ENCODE data around the gene RIC8B.

Gene RIC8B

DNA sequence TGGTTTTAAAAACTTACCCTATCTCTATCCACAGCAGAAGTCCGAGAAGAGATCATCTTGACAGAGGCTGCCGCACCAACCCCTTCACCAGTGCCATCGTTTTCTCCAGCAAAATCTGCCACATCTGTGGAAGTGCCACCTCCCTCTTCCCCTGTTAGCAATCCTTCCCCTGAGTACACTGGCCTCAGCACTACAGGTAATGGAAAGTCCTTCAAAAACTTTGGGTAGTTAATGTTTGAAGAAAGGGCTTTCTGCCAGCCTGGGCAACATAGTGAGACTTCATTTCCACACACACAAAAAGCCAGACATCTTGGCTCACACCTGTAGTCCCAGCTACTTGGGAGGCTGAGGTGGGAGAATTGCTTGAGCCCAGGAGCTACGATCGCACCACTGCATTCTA, 41.6 kb upstream of the RIC8B start:
- H2BK15ac ChIP-seq (ENCODE audit: low read length): no peak overlapping the region
- peaks cover 0 to 99% of the 10 kb centered on the region in 2 donors for H3K36me3 ChIP-seq (replicated peaks in 1 of 2; ENCODE audit: control insufficient read depth in 2 of 2, insufficient read depth in 2 of 2, low read length in 2 of 2)
- WGBS, 2 donors (ENCODE audit: extremely low coverage in 2 of 2, insufficient read length in 2 of 2, insufficient replicate concordance in 1 of 2): no CpG with 5 or more reads among the region's 5 CpGs

DNA sequence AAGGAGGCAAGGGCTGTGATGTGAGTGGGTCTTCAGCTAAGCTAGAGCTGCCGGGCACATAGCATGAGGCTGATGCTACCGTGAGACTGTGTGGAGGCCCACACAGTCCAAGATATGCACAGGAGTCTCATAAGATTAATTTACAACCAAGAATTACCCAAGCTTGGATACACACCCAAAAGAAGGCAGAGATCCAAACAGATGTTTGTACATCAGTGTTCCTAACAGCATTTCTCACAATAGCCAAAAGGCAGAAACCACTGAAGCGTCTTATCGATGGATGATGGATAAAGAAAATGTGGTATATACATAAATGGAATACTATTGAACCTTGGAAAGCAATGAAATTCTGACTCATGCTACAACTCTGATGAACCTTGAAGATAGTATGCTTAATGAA, 40.8 kb upstream of the RIC8B start:
- no peak overlapping the region for H2AK5ac ChIP-seq (ENCODE audit: low read depth, low read length)
- H4K91ac ChIP-seq (ENCODE audit: low read depth, low read length, poor library complexity): no peak overlapping the region
- no peak overlapping the region for H2BK12ac ChIP-seq (ENCODE audit: low read length)
- H3K79me1 ChIP-seq (ENCODE audit: low read depth, low read length): no peaks in the 10 kb centered on the region
- H3K23ac ChIP-seq (ENCODE audit: low read depth, low read length, poor library complexity): no peak overlapping the region
- H3K14ac ChIP-seq (ENCODE audit: low read length): no peak overlapping the region
- H3K4me1 ChIP-seq (ENCODE audit: control insufficient read depth in 2 of 2, insufficient read depth in 1 of 2, low read depth in 1 of 2, low read length in 2 of 2): no peaks in the 10 kb centered on the region
- DNase-seq (ENCODE audit: low spot score): no peak
- H3K4me2 ChIP-seq (ENCODE audit: insufficient read depth, low read length, poor library complexity, severe bottlenecking): no peak overlapping the region
- H3K27me3 ChIP-seq (ENCODE audit: control insufficient read depth in 3 of 3, insufficient read depth in 3 of 3, low read depth in 1 of 3, low read length in 3 of 3): no peaks in the 10 kb centered on the region
- no peak overlapping the region for H3K4ac ChIP-seq (ENCODE audit: low read length)
- H2BK15ac ChIP-seq (ENCODE audit: low read length): no peak overlapping the region
- no peak overlapping the region for H3K27ac ChIP-seq (replicated peaks; ENCODE audit: low read length)
- H2BK5ac ChIP-seq (ENCODE audit: low read length): no peak overlapping the region
- no peak overlapping the region for H2BK120ac ChIP-seq (ENCODE audit: low read depth, low read length)
- H3K9me3 ChIP-seq (replicated peaks in 1 of 2; ENCODE audit: control insufficient read depth in 2 of 2, insufficient read depth in 1 of 2, low read depth in 1 of 2, low read length in 2 of 2): peaks cover 0 to 2% of the 10 kb centered on the region in 2 donors
- H2AFZ ChIP-seq (ENCODE audit: low read length): no peak overlapping the region
- H4K8ac ChIP-seq (ENCODE audit: low read depth, low read length): no peak overlapping the region
- no peak overlapping the region for H3K18ac ChIP-seq (ENCODE audit: low read length)
- no peak overlapping the region for H3K9ac ChIP-seq (ENCODE audit: low read depth, low read length, poor library complexity)
- H3K36me3 ChIP-seq (replicated peaks in 1 of 2; ENCODE audit: control insufficient read depth in 2 of 2, insufficient read depth in 2 of 2, low read length in 2 of 2): peaks cover 0 to 99% of the 10 kb centered on the region in 2 donors
- no CpG with 5 or more reads among the region's 4 CpGs for WGBS, 2 donors (ENCODE audit: extremely low coverage in 2 of 2, insufficient read length in 2 of 2, insufficient replicate concordance in 1 of 2)
- H3K4me3 ChIP-seq (ENCODE audit: low read length in 2 of 2): no peak overlapping the region

More for the DNA sequence above, 41.6 kb upstream of the RIC8B start:
- no peak overlapping the region for H4K91ac ChIP-seq (ENCODE audit: low read depth, low read length, poor library complexity)
- no peaks in the 10 kb centered on the region for H3K4me1 ChIP-seq (ENCODE audit: control insufficient read depth in 2 of 2, insufficient read depth in 1 of 2, low read depth in 1 of 2, low read length in 2 of 2)
- no peak for DNase-seq (ENCODE audit: low spot score)
- no peak overlapping the region for H3K4me2 ChIP-seq (ENCODE audit: insufficient read depth, low read length, poor library complexity, severe bottlenecking)
- no peak overlapping the region for H3K23ac ChIP-seq (ENCODE audit: low read depth, low read length, poor library complexity)
- no peak overlapping the region for H3K4me3 ChIP-seq (ENCODE audit: low read length in 2 of 2)
- H3K14ac ChIP-seq (ENCODE audit: low read length): no peak overlapping the region
- no peak overlapping the region for H3K18ac ChIP-seq (ENCODE audit: low read length)
- no peaks in the 10 kb centered on the region for H3K79me1 ChIP-seq (ENCODE audit: low read depth, low read length)
- no peak overlapping the region for H2BK12ac ChIP-seq (ENCODE audit: low read length)
- H3K27ac ChIP-seq (replicated peaks; ENCODE audit: low read length): no peak overlapping the region
- no peaks in the 10 kb centered on the region for H3K27me3 ChIP-seq (ENCODE audit: control insufficient read depth in 3 of 3, insufficient read depth in 3 of 3, low read depth in 1 of 3, low read length in 3 of 3)
- no peak overlapping the region for H2AFZ ChIP-seq (ENCODE audit: low read length)
- no peak overlapping the region for H2AK5ac ChIP-seq (ENCODE audit: low read depth, low read length)
- H3K9ac ChIP-seq (ENCODE audit: low read depth, low read length, poor library complexity): no peak overlapping the region
- H3K4ac ChIP-seq (ENCODE audit: low read length): no peak overlapping the region
- peaks cover 0 to 2% of the 10 kb centered on the region in 2 donors for H3K9me3 ChIP-seq (replicated peaks in 1 of 2; ENCODE audit: control insufficient read depth in 2 of 2, insufficient read depth in 1 of 2, low read depth in 1 of 2, low read length in 2 of 2)
- no peak overlapping the region for H4K8ac ChIP-seq (ENCODE audit: low read depth, low read length)
- H2BK5ac ChIP-seq (ENCODE audit: low read length): no peak overlapping the region
- no peak overlapping the region for H2BK120ac ChIP-seq (ENCODE audit: low read depth, low read length)

DNA sequence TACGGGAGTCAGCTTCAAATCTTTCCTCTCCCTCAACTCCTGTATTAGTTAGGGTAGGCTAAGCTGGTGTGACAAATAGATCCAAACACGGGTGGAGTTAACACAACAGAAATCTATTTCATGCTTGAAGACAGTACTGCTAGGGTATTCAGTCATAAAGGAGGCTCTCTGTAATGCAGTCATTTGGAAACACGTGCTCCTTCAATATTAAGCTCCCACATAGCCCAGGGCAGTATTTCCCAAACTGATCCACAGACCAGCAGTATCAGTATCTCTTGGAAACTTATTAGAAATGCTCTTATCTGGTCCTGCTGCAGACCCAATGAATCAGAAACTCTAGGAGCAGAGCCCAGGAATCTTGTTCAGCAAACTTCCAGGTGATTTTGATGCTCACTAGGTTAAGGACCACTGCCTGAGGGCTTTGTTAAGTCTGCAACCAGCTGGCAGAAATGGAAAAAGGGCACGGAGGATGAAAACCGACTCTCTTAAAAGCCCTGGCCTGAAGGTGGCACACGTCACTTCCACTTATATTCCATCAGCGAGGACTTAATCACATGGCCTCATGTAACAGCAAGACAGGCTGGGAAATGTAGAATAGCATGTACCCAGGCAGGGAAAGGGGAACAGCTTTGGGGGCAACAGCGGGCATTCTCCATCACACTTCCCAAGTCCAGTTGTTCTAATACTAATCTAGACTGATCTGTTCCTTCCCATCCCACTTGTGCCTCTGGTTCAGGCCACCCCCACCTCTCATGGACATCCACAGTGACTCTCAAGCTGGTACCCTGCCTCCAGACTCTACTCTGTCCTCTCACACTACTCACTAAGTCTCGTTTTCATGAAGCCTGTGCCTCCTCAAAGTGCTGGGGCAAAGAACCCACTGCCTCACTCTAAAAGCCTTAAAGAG, 38.2 kb upstream of the RIC8B start:
- H3K27ac ChIP-seq (replicated peaks; ENCODE audit: low read length): no peak overlapping the region
- peaks cover 0 to 99% of the 10 kb centered on the region in 2 donors for H3K36me3 ChIP-seq (replicated peaks in 1 of 2; ENCODE audit: control insufficient read depth in 2 of 2, insufficient read depth in 2 of 2, low read length in 2 of 2)
- no peak overlapping the region for H2AK5ac ChIP-seq (ENCODE audit: low read depth, low read length)
- no peak for DNase-seq (ENCODE audit: low spot score)
- H3K23ac ChIP-seq (ENCODE audit: low read depth, low read length, poor library complexity): no peak overlapping the region
- no peak overlapping the region for H4K8ac ChIP-seq (ENCODE audit: low read depth, low read length)
- peak overlapping the region in 1 of 2 donors; percentile 42 for H3K4me3 ChIP-seq (ENCODE audit: low read length in 2 of 2)
- no peak overlapping the region for H3K14ac ChIP-seq (ENCODE audit: low read length)
- H3K27me3 ChIP-seq (ENCODE audit: control insufficient read depth in 3 of 3, insufficient read depth in 3 of 3, low read depth in 1 of 3, low read length in 3 of 3): no peaks in the 10 kb centered on the region
- no CpG with 5 or more reads among the region's 9 CpGs for WGBS, 2 donors (ENCODE audit: extremely low coverage in 2 of 2, insufficient read length in 2 of 2, insufficient replicate concordance in 1 of 2)
- H2BK12ac ChIP-seq (ENCODE audit: low read length): no peak overlapping the region
- H2BK5ac ChIP-seq (ENCODE audit: low read length): no peak overlapping the region
- no peak overlapping the region for H3K18ac ChIP-seq (ENCODE audit: low read length)
- H3K9ac ChIP-seq (ENCODE audit: low read depth, low read length, poor library complexity): no peak overlapping the region
- no peak overlapping the region for H4K91ac ChIP-seq (ENCODE audit: low read depth, low read length, poor library complexity)
- H2BK15ac ChIP-seq (ENCODE audit: low read length): no peak overlapping the region
- H3K4ac ChIP-seq (ENCODE audit: low read length): no peak overlapping the region
- H2AFZ ChIP-seq (ENCODE audit: low read length): no peak overlapping the region
- no peak overlapping the region for H2BK120ac ChIP-seq (ENCODE audit: low read depth, low read length)
- H3K9me3 ChIP-seq (replicated peaks in 1 of 2; ENCODE audit: control insufficient read depth in 2 of 2, insufficient read depth in 1 of 2, low read depth in 1 of 2, low read length in 2 of 2): peaks cover 0 to 2% of the 10 kb centered on the region in 2 donors
- H3K4me2 ChIP-seq (ENCODE audit: insufficient read depth, low read length, poor library complexity, severe bottlenecking): no peak overlapping the region
- H3K79me1 ChIP-seq (ENCODE audit: low read depth, low read length): no peaks in the 10 kb centered on the region
- peaks cover 0 to 6% of the 10 kb centered on the region in 2 donors for H3K4me1 ChIP-seq (ENCODE audit: control insufficient read depth in 2 of 2, insufficient read depth in 1 of 2, low read depth in 1 of 2, low read length in 2 of 2)

DNA sequence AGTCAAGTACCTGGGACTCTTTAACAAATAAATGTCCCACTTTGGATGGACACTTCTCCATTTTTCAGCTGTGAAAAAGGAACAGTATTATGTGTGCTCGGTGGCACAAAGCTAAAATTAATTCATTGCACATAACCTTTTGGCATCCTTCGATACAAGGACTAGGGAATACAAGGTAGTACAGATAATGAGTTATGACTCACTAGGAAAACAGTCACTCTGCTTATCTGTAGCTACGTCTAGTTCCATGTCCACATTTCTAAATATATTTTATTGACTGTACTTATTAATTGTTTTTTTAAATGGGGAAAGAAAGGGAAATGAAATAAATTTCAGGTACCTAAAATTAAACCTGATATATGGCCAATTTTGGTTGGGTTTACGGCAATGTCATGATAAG, 35.2 kb upstream of the RIC8B start:
- Histone ChIP-seq H3K79me1 (ENCODE audit: low read depth, low read length) (no peaks in the 10 kb centered on the region), H3K14ac (ENCODE audit: low read length) (no peak overlapping the region), H2BK120ac (ENCODE audit: low read depth, low read length) (no peak overlapping the region), H3K23ac (ENCODE audit: low read depth, low read length, poor library complexity) (no peak overlapping the region), H3K9ac (ENCODE audit: low read depth, low read length, poor library complexity) (no peak overlapping the region), H2AFZ (ENCODE audit: low read length) (no peak overlapping the region), H2AK5ac (ENCODE audit: low read depth, low read length) (no peak overlapping the region), H3K4me1 (ENCODE audit: control insufficient read depth in 2 of 2, insufficient read depth in 1 of 2, low read depth in 1 of 2, low read length in 2 of 2) (peaks cover 0 to 14% of the 10 kb centered on the region in 2 donors), H3K27ac (replicated peaks; ENCODE audit: low read length) (no peak overlapping the region), H3K18ac (ENCODE audit: low read length) (no peak overlapping the region), H3K9me3 (replicated peaks in 1 of 2; ENCODE audit: control insufficient read depth in 2 of 2, insufficient read depth in 1 of 2, low read depth in 1 of 2, low read length in 2 of 2) (peaks cover 0 to 2% of the 10 kb centered on the region in 2 donors), H3K4me2 (ENCODE audit: insufficient read depth, low read length, poor library complexity, severe bottlenecking) (no peak overlapping the region), H2BK12ac (ENCODE audit: low read length) (no peak overlapping the region), H3K27me3 (ENCODE audit: control insufficient read depth in 3 of 3, insufficient read depth in 3 of 3, low read depth in 1 of 3, low read length in 3 of 3) (no peaks in the 10 kb centered on the region), H3K4me3 (ENCODE audit: low read length in 2 of 2) (no peak overlapping the region), H2BK5ac (ENCODE audit: low read length) (no peak overlapping the region), H4K91ac (ENCODE audit: low read depth, low read length, poor library complexity) (no peak overlapping the region), H4K8ac (ENCODE audit: low read depth, low read length) (no peak overlapping the region), H2BK15ac (ENCODE audit: low read length) (no peak overlapping the region), H3K36me3 (replicated peaks in 1 of 2; ENCODE audit: control insufficient read depth in 2 of 2, insufficient read depth in 2 of 2, low read length in 2 of 2) (peaks cover 0 to 100% of the 10 kb centered on the region in 2 donors), H3K4ac (ENCODE audit: low read length) (no peak overlapping the region)
- WGBS, 2 donors (ENCODE audit: extremely low coverage in 2 of 2, insufficient read length in 2 of 2, insufficient replicate concordance in 1 of 2): no CpG with 5 or more reads among the region's 4 CpGs
- DNase-seq (ENCODE audit: low spot score): no peak
